IPS-18c (cell line): ENCODE results near the gene MCU.
"Not testable (repeated sequence)": the region's sequence is repeated elsewhere in the genome, so short reads cannot be mapped to it uniquely, and the experiment has no call there.

Source experiments
- H3K4me3 ChIP-seq: 2 replicates; pipeline ENCODE4 v1.7.0; 2013; ENCODE audit warnings: low read depth, mild to moderate bottlenecking, low read length, moderate library complexity; ENCODE audit not compliant: insufficient read depth
- H3K9me3 ChIP-seq: one replicate; pipeline ENCODE4 v1.6.1; 2013; ENCODE audit warnings: mild to moderate bottlenecking, low read length, moderate library complexity; ENCODE audit not compliant: control insufficient read depth, insufficient read depth

Gene MCU, protein sequence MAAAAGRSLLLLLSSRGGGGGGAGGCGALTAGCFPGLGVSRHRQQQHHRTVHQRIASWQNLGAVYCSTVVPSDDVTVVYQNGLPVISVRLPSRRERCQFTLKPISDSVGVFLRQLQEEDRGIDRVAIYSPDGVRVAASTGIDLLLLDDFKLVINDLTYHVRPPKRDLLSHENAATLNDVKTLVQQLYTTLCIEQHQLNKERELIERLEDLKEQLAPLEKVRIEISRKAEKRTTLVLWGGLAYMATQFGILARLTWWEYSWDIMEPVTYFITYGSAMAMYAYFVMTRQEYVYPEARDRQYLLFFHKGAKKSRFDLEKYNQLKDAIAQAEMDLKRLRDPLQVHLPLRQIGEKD

DNA sequence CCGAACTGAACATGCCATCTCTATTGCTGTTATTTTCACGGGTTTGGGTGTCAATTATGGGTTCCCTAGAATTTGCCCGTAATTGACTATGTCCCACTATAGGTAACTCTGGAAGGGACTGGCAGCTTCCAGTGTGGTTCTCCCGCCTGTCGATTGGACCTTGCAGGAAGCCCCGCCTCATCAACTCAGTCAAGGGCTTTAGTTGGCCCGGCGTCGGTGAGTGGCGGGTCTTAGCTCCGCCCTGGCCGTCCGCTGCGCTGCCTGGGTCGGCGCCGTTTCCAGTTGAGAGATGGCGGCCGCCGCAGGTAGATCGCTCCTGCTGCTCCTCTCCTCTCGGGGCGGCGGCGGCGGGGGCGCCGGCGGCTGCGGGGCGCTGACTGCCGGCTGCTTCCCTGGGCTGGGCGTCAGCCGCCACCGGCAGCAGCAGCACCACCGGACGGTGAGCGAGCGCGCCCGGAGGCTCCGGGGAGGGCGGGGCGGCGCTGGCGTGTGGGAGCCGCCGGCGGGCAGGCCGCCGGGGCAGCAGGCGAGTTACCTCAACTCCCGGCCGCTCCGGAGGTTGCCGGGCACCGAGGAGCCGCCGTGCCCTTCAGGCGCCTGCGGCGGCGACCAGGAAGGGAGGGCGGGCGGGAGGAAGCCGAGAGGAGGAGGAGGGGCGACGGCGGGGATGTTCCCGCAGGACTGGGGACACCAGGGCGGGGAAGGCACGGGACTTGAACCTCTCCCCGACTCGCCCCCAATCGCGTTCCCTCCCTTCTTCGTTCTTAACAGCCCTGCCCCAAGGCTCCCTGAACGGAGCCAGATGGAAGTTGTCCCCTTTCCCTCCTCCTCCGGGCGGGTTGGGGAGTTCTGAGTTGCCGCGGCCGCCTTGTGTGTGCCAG is at the start of gene MCU:
MCU (plus strand) TSS at position 281 of the 881 bp plus-strand sequence; CDS start at position 290, 9 bp downstream.
- H3K4me3 ChIP-seq, result peak within 1 kb of the TSS; percentile 85

DNA sequence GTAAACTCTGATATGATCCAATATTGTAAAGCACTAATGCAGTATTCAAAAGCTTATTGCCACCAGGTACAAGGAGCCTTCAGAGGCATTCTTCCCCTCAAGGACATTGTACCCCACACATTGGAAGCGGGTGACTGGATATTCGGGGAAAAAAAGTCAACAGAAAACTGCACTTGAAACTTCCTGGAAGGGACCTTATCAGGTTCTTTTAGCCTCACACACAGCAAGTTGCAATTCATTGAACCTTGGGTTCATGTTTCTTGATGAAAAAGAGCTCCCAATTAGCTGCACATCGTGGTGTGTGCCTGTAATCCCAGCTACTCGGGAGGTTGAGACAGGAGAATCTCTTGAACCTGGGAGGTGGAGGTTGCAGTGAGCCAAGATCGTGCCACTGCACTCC is 49.6 kb upstream of the MCU start:
- H3K4me3 ChIP-seq, result no peak overlapping the region
- no peaks in the 10 kb centered on the region for H3K9me3 ChIP-seq

More for the DNA sequence above, at the start of gene MCU:
- H3K9me3 ChIP-seq, result no peaks in the 10 kb centered on the region

DNA sequence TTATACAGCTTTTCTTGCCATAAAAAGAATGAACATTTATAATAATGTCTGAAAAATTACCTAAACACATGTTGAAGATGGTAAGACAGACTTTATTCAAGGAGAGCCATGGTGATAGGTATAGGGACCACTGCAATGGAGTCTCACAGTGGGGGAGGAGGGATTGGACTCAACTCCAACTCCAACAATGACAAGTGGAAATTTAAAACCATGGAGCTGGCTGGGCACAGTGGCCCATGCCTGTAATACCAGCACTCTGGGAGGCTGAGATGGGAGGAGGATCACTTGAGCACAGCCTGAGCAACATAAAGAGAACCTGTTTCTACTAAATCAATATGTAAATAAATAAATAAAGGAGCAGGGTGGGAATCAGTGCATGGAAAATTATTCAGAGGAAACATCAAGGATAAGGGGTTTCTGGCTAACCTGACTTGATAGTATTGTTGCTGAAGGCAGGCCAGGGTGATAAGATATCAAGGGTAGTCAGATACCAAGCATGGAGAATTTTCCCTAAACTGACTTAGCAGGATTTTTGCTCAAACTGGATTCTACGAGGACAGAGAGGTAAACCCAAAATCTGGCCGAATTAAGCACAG is 46.6 kb upstream of the MCU start:
- H3K9me3 ChIP-seq, result no peaks in the 10 kb centered on the region
- H3K4me3 ChIP-seq, result no peak overlapping the region

DNA sequence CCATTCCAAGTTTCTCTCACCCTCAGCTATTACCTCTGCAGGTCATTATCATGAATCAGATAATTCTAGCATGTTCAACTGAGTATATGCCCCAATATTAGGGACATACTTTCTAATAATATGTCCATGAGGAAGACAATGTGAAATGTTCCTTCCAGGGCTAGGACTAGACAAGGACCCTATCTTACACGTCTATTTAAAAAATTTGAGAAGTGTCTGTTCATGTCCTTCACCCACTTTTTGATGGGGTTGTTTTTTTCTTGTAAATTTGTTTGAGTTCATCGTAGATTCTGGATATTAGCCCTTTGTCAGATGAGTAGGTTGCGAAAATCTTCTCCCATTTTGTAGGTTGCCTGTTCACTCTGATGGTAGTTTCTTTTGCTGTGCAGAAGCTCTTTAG is 45.0 kb upstream of the MCU start:
- not testable (repeated sequence) for H3K9me3 ChIP-seq, H3K4me3 ChIP-seq

DNA sequence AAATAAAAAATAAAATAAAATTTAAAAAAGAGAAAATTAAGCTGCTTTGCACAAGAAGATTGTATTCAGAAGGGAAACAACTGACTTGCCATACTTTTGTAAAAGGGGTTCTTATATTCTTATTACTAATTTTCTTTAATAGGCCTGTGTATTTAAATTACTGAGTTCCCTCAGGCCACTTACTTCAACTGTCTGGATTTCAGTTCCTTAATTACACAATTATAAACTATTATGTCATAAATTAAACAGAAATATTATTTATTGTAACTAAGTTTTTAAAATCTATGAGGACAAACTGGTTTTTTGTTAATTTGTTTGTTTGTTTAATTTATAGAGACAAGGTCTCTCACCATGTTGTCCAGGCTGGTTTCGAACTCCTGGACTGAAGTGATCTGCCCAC is 43.6 kb upstream of the MCU start:
- no peaks in the 10 kb centered on the region for H3K9me3 ChIP-seq
- H3K4me3 ChIP-seq, result no peak overlapping the region

DNA sequence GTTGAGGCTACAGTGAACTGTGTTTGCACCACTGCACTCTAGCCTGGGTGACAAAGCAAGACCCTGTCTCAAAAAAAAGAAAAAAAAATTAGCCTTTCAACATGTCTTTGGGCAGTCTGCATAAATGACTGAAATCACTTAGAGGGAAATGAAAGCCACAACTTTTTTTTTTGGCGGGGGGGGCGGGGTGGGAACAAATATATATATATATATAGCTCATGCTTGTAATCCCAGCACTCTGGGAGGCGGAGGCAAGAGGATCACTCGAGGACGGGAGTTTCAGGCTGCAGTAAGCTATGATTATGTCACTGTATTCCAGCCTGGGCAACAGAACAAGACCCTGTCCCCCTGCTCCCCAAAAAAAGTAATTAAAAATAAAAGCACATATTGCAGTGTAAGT is 42.7 kb upstream of the MCU start:
- H3K9me3 ChIP-seq, result no peaks in the 10 kb centered on the region

DNA sequence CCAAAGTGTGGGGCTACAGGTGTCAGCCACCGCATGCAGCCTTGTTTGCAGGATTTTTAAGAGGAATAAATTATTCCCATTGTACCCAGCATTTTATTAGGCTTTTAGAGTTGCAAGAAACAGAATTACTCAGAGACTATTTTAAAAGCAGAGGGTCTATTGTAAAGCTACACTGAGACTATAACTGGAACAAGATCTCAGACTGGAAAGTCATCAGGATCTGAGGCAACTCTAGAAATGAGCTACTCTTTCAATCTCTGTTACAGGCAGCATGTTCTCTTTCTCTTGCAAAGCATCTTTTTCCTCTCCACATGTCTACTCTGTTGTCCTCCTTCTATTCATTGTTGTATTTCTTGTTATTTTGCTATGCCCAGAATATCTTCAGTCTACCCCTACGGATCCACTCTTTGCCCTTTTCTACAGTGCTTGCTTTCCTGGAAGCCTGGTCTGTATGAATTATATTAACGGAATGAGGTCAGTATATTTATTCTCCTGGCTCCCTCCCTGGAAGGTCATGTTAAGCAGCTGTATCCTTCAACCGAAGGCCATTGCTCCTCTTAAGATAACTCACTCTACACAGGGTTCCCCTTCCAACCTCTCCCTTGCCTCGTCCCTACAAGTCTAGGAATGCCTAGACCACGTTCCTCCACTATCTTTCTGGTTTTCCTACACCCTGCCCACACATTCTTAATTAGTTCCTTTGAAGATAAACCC is 38.4 kb upstream of the MCU start:
- H3K4me3 ChIP-seq, result no peak overlapping the region
- H3K9me3 ChIP-seq, result no peaks in the 10 kb centered on the region

More for the DNA sequence above, 42.7 kb upstream of the MCU start:
- H3K4me3 ChIP-seq, result no peak overlapping the region

DNA sequence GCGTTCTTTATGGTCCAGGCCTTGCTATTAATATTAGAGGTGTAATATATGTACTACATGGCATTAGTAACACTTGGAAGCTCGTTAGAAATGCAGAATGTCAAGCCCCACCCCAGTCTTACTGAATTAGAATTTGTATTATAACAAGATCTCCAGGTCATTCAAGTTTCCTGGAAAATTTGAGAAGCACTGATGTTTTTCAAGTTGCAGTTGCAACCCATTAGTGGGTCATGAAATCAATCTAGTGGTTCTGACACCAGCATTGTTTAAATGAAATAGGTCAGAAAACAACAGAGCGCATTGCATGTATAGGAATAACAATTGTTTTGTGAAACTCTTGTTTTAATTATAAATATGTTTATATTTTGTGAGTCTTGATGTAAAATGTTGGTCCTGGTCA is 37.2 kb upstream of the MCU start:
- Histone ChIP-seq H3K9me3 (no peaks in the 10 kb centered on the region), H3K4me3 (no peak overlapping the region)

DNA sequence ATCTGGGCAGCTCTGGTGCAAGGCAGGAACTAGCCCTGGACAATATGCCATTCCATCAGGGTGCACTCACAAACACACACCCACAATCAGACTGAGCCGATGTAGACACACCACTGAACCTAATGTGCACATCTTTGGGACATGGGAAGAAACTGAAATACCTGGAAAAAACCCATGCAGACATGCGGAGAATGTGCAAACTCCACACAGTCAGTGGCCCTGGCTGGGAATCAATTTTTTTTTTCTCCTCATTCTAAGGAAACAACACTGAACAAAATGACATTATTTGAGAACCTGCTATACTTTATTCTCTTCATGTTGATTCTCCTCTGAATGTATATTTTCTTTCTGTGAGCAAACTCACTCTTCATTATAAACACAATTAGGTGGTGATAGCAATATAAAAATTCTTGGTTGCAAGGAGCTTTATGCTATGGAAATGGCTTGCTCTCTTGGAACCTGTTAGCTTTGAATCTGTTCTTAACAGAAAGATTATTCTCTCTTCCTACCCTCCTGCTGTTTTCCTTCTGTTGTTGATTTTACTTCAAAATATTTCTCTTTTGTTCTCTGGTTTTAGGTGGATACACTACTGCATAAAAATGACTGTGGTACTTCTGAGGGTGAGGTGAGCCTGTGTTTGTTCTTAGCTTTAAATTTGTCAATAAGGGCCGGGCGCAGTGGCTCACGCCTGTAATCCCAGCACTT is 33.1 kb upstream of the MCU start:
- Histone ChIP-seq H3K9me3 (no peaks in the 10 kb centered on the region), H3K4me3 (no peak overlapping the region)

DNA sequence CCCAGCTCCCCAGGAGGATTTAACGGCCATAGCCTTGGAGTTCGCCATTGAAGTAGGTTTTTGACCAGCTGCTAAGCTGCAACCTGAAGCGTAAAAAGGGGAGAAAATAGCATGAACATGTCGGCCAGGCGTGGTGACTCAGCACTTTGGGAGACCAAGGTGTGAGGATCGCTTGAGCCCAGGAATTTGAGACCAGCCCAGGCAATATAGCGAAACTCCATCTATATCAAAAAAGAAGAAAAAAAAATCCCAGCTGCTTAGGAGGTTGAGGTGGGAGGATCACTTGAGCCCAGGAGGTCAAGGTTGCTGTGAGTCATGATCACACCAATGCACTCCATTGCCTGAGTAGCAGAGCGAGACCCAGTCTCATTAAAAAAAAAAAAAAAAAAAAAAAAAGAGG is 32.2 kb upstream of the MCU start:
- no peak overlapping the region for H3K4me3 ChIP-seq
- no peaks in the 10 kb centered on the region for H3K9me3 ChIP-seq

DNA sequence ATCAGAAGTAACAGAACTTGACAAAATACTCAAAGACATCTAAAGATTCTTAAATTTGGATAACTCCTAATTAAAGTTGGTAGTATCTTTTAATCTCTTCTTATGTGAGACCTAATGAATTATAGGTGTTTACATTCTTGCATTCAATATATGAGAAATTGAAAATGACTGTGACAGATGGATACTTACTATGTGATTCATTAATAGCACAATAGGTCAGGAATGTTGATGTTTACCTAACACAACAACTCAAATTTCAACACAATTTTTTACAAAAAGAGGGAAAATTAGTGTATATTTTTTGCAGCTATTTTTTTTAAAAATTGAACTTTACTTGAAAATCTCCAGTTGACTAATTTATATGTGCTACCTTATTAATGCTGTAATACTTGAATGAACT is 31.7 kb upstream of the MCU start:
- Histone ChIP-seq H3K4me3 (no peak overlapping the region), H3K9me3 (no peaks in the 10 kb centered on the region)

DNA sequence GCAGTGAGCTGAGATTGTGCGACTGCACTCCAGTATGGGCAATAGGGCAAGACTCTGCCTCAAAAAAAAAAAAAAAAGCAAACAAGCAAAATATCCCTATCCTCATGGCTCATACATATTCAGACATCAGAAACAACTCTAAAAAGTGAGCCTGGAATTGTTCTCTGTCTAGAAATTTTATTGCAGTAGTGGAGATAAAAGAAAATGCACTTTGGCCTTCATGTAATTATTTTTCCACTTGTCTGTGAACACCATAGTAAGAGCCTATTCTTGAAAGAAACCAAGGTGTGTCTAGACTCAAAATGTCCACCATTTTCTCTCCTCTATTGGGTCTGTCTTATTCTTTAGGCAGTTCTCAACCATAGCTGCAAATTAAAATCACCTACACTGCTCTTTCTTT is 30.5 kb upstream of the MCU start:
- H3K9me3 ChIP-seq, result no peaks in the 10 kb centered on the region
- no peak overlapping the region for H3K4me3 ChIP-seq

DNA sequence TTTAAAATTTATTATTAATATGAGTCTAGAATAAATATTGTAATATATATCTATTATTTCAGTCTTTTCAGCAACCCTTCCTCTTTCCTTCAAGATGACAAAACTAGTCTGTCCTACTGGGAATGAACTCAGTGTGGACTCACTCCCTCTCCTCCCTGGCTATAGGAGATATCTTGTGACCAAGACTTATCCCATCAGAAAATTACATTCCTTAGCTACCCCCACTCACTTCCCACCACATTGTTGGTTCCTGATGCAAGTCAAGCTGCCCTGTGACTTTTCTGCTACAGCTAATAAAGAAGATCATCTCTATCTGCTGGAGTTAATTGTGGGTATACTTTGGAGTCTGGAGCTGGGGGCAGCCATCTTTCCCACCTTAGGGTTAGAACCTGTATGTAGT is 28.0 kb upstream of the MCU start:
- Histone ChIP-seq H3K4me3 (no peak overlapping the region), H3K9me3 (no peaks in the 10 kb centered on the region)

DNA sequence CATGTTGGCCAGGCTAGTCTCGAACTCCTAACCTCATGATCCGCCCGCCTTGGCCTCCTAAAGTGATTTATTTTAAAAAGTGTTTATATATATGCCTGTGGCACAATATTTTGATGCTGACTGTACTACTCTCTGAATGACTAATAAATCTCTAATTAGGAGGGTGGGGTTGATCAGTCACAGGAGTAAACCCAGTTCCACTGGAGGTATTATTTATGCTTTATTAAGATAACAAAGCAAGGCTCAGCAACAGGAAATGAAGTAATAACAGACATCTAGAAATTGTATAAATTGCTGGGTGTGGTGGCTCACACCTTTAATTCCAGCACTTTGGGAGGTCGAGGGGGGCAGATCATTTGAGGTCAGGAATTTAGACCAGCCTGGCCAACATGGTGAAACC is 26.0 kb upstream of the MCU start:
- no peaks in the 10 kb centered on the region for H3K9me3 ChIP-seq
- no peak overlapping the region for H3K4me3 ChIP-seq

DNA sequence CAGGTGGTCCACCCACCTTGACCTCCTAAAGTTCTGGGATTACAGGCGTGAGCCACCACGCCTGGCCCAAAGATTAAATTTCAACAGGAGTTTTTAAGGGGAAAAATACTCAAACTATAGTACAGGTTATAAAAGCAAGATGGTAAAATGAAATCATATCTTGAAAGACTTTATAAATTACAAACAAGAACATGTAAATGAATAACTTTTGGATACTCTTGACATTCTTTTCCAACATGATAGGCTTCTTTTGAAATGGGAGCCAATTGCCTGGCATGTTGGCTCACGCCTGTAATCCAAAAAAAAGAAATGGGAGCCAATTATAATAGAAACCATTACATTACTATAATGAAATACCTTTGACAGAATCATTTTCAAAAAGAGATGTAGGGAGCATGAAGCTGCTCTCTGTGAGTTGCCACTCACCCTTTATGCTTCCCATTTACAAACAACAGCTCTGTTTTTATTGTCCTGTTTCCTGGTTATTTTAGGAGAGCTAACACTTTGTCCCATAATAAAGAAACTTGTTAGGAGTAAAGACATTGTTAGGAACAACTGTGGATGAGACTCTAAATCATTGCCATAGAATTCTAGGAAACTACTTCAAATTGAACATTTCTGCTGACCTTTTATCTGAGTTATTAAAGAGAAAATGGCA is 24.6 kb upstream of the MCU start:
- Histone ChIP-seq H3K9me3 (no peaks in the 10 kb centered on the region), H3K4me3 (no peak overlapping the region)

DNA sequence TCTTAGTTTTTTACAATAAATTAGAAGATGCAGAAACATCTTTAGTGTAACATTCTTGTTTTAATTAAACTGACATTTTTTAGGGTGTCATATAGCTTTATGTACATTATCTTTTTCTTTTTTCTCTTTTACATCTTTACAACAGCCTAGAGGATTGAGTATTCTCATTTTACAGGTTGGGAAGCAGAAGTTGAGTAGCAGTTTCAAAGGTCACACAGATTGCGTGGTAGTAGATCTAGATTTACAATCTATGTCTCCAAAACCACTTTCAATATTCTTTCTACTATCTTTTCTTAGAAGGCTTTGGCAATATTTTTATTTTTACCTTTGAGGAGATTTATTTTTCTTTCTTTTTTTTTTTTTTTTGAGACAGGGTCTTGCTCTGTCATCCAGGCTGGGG is 18.7 kb upstream of the MCU start:
- no peak overlapping the region for H3K4me3 ChIP-seq
- H3K9me3 ChIP-seq, result no peaks in the 10 kb centered on the region
